ENCODE measurements around the gene STAT5B.
A peak's percentile ranks its signal among the peaks of the same experiment; 100 is the strongest.
"Not testable (repeated sequence)": the region's sequence is repeated elsewhere in the genome, so short reads cannot be mapped to it uniquely, and the experiment has no call there.

STAT5B gene

GRCh38 chr17:42276359-42276608, at the start of gene STAT5B:
Gene STAT5B (minus strand): TSS chr17:42276391. CDS start chr17:42232127, 44,264 bp downstream.
- peak in 38 of 51 donors; percentile 23 to 85 (median 56) for DNase-seq

- DNase-seq: peak in 2 of 51 donors; percentile 15 to 17
These were observed 48.8 kb upstream of the STAT5B start for GRCh38 chr17:42325026-42325425.

GRCh38 chr17:42323268-42323773, 47.1 kb upstream of the STAT5B start:
- no peak for DNase-seq

- peak; percentile 15 to 99 (median 77) for DNase-seq
These were observed 46.4 kb upstream of the STAT5B start for GRCh38 chr17:42322382-42323267.

- no peak for DNase-seq
These were observed 45.4 kb upstream of the STAT5B start for GRCh38 chr17:42321555-42321954.

- DNase-seq: not testable (repeated sequence)
These were observed 41.8 kb upstream of the STAT5B start for GRCh38 chr17:42317967-42318366.

GRCh38 chr17:42317266-42317845, 41.2 kb upstream of the STAT5B start:
- no peak for DNase-seq

- DNase-seq: no peak
These were observed 40.6 kb upstream of the STAT5B start for GRCh38 chr17:42316755-42317154.

- DNase-seq: no peak
These were observed 39.4 kb upstream of the STAT5B start for GRCh38 chr17:42315402-42316156.

GRCh38 chr17:42313773-42314566, 37.8 kb upstream of the STAT5B start:
- DNase-seq: no peak

- DNase-seq: no peak
These were observed 37.2 kb upstream of the STAT5B start for GRCh38 chr17:42313389-42313772.

- DNase-seq: peak in 49 of 51 donors; percentile 23 to 89 (median 75)
These were observed 36.3 kb upstream of the STAT5B start for GRCh38 chr17:42312285-42313130.

- peak in 1 of 51 donors; percentile 26 for DNase-seq
These were observed 35.8 kb upstream of the STAT5B start for GRCh38 chr17:42312035-42312284.

GRCh38 chr17:42311240-42312034, 35.2 kb upstream of the STAT5B start:
- peak in 39 of 51 donors; percentile 7 to 80 (median 49) for DNase-seq

- no peak for DNase-seq
These were observed 34.6 kb upstream of the STAT5B start for GRCh38 chr17:42310787-42311215.

GRCh38 chr17:42309986-42310786, 34.0 kb upstream of the STAT5B start:
- no peak for DNase-seq

GRCh38 chr17:42309142-42309541, 33.0 kb upstream of the STAT5B start:
- DNase-seq: no peak

- DNase-seq: no peak
These were observed 32.3 kb upstream of the STAT5B start for GRCh38 chr17:42308446-42308845.

Data from hypothalamus (tissue), 51 donors.